Raji (cell line): ENCODE measurements around the gene SEC16B.

Experiments used
- POLR2A ChIP-seq: IDR thresholded peaks from 2 replicates; pipeline ENCODE4 v1.6.1; 2011; ENCODE audit warnings: low read depth, low read length, control low read depth; ENCODE audit not compliant: insufficient read depth

The SEC16B gene

GRCh38 chr1:177934927-177935326, 34.9 kb downstream of the SEC16B start:
- TF ChIP-seq POLR2A, result no peak

DNA sequence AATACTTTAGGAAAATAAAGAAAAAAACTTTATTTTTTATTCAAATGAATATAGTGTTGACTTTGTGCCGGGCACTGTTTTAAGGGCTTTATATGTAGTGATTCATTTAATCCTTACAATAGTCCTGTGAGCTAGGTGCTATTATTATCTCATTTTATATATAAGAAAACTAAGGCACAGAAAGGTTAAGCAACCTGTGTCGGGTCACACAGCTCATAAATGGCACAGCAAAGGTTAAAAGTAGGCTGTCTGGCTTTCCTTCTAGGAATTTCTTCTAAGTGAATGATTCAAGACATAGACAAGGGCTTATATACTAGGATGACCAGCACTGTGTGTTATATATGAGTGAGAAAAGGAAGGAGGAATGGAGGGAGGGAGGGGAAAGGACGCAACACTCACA, 35.4 kb downstream of the SEC16B start:
- no peak for TF ChIP-seq POLR2A

DNA sequence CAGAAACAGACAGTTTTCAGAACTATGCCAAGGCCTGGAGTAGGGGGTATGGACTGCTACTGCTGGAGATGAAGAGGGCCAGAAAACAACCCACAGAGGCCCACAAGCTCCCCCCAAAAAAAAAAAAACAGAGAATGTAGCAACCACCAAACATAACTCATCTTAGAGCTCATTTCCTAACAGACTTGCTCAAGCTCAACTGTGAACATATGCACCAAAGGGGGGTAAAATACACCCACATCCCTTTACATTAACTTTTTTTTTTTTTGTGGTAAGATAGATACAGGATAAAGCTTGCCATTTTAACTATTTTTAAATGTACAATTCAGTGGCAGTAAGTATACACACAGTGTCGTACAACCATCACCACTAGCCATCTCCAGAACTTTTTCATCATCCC, 36.0 kb downstream of the SEC16B start:
- TF ChIP-seq POLR2A, result no peak

DNA sequence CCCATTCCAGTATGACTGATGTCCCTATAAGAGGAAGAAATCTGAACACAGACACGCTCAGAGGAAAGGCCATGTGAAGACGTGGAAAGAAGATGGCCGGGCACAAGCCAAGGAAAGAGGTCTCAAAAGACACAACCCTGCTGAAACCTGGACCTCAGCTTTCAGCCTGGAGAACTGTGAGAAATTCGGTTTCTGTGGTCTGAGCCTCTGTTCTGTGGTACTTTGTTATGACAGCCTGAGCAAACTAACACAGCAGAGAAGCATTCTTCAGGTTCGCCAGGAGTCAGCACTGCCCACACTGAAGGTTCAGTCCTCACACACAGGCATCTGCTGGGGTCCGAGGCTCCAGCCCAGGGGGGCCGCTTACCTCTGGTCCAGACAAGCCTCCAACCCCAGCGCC, 37.7 kb downstream of the SEC16B start:
- no peak for TF ChIP-seq POLR2A

DNA sequence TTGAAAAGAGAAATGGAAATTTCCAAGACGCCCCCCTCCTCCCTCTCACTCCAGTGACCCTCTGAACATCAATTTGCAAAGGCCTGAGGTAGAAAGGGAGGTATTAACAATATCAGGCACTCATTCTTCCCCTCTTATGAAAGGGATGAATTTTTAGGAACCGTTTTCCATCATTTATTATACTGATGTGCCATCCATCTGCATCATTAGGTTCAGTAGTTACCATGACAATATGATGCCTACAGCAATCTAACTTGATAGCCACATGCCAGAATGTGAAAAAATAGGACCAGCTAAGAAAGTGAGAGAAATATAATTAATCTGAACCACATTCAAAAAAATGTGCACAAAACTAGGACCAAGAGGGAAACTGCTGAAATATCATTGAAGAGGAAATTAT, 40.9 kb downstream of the SEC16B start:
- no peak for TF ChIP-seq POLR2A

- TF ChIP-seq POLR2A, result no peak
Measured at GRCh38 chr1:177928194-177928593, 41.7 kb downstream of the SEC16B start.

DNA sequence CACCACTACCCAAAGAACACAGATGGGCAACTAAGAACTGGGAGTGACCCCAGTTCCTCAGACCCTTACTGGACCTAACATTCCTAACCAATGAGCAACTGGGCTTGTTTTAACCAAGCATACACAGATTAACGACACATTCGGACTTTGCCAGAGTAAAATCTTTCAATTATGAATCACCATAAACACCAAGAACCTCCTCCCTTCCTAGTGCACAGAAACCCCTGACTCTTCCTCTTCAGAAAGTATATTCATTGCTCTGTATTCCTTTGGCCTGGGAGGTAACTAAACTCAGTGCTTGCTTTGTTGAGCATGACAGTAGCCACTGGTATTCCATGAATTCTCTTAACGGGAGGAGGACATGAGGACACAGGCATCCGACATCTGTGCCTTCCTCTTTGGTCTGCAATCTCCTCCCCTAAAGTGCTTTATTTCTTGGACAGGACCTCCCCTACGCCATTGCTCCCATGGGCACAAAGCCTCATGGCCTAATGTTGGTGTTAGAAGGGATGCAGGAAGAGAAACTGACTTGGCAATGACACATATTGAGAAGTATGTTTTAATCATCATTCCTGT, 42.7 kb downstream of the SEC16B start:
- no peak for TF ChIP-seq POLR2A

DNA sequence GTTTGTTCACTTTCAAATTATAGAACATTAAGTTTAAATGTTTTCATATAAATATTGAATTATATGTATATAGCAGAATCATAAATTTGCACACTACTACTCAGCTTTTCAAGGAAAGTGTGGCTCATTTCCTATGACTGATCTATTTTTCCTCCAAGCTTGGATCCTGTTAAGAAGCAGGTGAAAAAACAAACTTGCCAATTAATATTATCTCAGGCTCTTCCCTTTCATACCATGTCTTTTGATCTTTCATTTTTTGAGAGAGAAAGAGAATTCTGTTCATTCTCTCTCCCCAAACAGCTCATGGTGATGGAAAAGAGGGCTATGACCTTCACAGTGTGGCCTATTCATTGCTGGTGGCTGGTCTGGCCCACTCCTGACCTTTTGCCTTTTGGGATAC, 43.7 kb downstream of the SEC16B start:
- TF ChIP-seq POLR2A, result no peak

GRCh38 chr1:177925006-177925405, 44.9 kb downstream of the SEC16B start:
- no peak for TF ChIP-seq POLR2A

DNA sequence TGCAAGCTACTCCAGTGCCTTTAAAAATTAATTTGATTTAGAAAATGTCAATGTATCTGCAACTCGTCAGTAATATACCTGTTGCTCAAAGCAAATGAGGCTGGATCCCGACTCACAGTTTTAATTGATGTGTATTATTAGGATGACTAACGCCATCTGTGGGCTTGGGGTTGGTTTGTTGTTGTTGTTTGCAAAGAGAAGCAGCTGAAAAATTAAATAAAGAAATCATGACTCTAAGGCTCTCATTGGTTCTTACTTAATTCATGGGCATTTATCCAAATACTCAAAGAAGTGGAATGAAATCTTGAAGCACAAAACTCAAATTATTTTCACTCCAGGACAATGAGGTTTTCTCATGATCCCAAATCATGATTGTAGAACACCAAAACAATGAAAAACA, 46.4 kb downstream of the SEC16B start:
- TF ChIP-seq POLR2A, result no peak

- TF ChIP-seq POLR2A, result no peak
Measured at GRCh38 chr1:177922209-177922608, 47.6 kb downstream of the SEC16B start.

DNA sequence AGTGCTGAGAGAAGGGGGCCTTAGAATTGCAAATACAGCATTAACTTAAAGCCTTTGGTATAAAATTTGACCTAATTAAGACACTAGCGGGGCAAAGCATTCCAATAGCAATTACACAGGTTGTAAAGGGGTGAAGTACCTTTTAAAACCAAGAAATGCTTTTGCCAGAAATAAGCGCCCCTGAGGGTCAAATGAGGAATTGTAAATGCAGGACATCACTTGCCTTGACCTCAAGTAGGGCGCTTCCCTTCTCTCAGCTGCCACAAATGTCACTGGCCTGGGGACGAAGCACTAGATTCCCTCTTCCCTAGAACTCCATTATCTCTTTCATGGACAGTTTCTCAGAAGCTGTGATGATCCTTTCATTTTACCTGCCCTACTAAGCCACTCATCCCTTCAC, 48.3 kb downstream of the SEC16B start:
- no peak for TF ChIP-seq POLR2A

DNA sequence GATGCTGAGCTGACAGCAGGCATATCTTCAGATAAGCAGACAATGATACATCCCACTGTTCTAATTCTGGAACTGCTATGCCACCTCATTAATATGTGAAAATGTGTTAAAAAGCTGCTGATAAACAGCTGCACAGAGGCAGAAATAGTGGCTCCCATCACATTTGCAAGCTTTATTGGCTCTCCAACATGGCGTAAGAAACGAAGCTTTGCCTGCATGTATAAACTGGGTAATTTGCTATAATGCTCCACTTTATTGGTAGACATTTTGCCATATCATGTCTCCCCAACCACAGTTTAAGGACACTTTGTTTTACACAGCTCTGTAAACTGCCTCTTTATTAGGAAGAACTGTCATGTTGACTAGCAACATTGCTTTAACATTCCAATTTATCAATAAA, 49.8 kb downstream of the SEC16B start:
- TF ChIP-seq POLR2A, result no peak

GRCh38 chr1:177915641-177916040, 54.2 kb downstream of the SEC16B start:
- no peak for TF ChIP-seq POLR2A

DNA sequence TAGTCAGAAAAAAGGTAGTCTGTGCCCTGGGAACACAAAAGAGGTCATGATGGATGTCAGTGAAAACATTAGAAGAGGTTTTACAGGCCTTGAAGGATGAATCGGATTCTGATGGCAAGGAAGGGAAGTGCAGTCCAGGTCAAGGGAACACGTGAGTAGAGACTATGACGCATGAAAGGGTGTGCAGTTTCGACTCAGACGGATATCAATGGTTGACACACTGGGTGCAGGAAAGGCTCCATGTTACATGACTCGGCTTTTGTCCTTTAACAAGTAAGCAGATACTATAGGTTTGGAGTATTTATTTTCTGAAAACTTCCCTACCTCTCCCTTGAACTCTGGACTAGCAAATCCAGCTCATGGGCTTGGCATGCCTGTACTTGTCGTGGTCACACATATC, 55.3 kb downstream of the SEC16B start:
- TF ChIP-seq POLR2A, result no peak

DNA sequence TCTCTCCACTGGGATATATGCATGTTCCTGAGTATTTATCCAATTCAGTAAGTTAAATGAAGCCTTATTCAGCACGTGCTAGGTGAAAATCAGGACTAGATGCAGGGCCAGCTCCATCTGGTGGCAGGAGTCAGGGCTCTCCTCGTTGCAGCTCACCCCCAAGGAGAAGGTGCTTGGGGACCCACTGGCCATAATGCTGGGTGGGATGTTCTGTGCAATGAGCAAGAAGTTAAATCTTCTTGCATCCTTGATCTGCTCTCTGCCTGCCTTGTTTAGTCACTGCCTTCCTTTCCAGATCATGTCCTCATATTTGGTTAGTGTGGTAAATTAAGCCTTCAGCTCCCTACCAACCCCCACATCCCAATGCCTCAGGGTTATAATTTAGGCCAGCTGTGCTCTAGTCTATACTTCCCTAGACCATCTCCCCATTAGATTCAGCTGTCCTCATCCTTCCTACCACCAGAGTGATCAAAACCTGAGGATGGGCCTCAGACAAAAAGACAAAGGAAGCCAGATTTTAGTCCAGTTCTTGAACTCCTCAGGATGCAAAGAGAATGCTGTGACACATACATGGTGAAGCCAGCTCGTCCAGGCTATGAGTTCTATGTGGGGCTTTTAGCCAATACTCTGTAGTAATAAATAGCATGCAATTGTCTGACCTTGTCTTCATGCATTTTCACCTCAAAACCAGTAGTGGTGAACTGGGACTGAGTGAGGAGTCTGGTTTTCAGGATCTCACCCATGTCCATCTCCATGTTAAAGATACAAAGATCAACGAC, 55.9 kb downstream of the SEC16B start:
- no peak for TF ChIP-seq POLR2A

GRCh38 chr1:177912991-177913390, 56.9 kb downstream of the SEC16B start:
- no peak for TF ChIP-seq POLR2A
